Tibial nerve (tissue), 3 donors: ENCODE measurements around the gene CACNA1B.

Experiments used
- CTCF ChIP-seq, 5 experiments: fragments of 200-600 bp in 3 of 5; fragments of 450-650 bp in 2 of 5; sonication (generic) in 3 of 5; IDR thresholded peaks; one replicate each; pipeline ENCODE4 v1.5.1; 2016 to 2019; ENCODE audit warnings: antibody characterized with exemption in 5 of 5, mild to moderate bottlenecking in 3 of 5, moderate library complexity in 2 of 5
- POLR2A ChIP-seq, 2 donors: fragments of 450-650 bp; IDR thresholded peaks; one replicate each; pipeline ENCODE4 v1.6.1; 2017; ENCODE audit warnings: antibody characterized with exemption in 2 of 2, mild to moderate bottlenecking in 2 of 2, moderate library complexity in 2 of 2

- TF ChIP-seq CTCF (IDR thresholded peaks at IDR 0.05), result no peak
- no peak for TF ChIP-seq POLR2A (IDR thresholded peaks at IDR 0.05)
Measured at GRCh38 chr9:138097501-138097991, 220.0 kb downstream of the CACNA1B start.
